22Rv1 (cell line): ENCODE measurements around the gene ZBTB7C.

Experiments used
- H3K27ac ChIP-seq: fragments of 450-650 bp; 2 replicates; pipeline ENCODE4 v1.5.1; 2017
- ZFX ChIP-seq: fragments of 450-650 bp; IDR thresholded peaks from 2 replicates; pipeline ENCODE4 v1.6.1; 2017; ENCODE audit warnings: antibody characterized with exemption, borderline replicate concordance
- TF ChIP-seq, protein P1 (sequence below): fragments of 450-650 bp; IDR thresholded peaks from 2 replicates; pipeline ENCODE4 v1.5.1; 2017; ENCODE audit warnings: mild to moderate bottlenecking

ZBTB7C gene

DNA sequence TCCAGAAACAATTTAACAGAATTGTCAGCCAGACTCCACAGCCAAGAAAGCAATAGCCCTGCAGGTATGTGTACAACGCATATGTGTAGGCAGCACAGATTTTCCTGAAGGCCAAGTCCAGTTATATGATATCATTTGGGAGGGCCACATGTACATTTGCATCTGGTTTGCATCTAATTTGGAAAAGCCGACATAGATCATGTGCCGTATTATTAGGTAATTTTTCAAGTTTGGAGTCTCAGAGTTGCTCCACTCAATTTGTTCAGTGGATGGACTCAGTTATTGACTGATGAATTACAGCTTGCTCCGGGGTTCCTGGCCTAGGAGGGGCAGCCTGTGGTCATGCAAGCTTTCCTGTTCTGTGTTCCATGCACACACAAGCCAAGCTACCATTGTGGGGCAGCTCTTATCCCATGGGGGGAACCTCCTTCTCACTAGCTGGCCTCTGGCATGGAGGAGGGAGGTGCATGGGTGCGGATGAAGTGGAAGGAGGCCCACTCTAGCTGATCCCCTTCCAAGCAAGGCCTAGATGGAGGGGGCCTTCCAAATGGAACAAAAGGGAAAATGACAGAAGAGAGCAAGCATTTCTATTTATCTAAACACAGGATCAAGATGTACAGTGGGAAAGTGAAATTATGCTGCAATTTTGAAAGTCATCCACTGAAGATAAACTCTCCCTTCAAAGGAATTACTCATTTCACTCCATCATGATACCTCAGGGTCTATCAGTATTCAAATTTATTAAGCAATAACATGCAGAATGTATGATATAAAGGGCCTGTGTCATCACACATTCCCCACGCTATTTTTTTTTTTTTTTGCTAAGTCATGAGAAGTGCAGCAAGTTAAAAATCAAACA is 276.2 kb downstream of the ZBTB7C start:
- TF ChIP-seq, protein P1, sequence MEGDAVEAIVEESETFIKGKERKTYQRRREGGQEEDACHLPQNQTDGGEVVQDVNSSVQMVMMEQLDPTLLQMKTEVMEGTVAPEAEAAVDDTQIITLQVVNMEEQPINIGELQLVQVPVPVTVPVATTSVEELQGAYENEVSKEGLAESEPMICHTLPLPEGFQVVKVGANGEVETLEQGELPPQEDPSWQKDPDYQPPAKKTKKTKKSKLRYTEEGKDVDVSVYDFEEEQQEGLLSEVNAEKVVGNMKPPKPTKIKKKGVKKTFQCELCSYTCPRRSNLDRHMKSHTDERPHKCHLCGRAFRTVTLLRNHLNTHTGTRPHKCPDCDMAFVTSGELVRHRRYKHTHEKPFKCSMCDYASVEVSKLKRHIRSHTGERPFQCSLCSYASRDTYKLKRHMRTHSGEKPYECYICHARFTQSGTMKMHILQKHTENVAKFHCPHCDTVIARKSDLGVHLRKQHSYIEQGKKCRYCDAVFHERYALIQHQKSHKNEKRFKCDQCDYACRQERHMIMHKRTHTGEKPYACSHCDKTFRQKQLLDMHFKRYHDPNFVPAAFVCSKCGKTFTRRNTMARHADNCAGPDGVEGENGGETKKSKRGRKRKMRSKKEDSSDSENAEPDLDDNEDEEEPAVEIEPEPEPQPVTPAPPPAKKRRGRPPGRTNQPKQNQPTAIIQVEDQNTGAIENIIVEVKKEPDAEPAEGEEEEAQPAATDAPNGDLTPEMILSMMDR = no peak
- TF ChIP-seq ZFX = no peak
- peak overlapping the region; percentile 42 for H3K27ac ChIP-seq

DNA sequence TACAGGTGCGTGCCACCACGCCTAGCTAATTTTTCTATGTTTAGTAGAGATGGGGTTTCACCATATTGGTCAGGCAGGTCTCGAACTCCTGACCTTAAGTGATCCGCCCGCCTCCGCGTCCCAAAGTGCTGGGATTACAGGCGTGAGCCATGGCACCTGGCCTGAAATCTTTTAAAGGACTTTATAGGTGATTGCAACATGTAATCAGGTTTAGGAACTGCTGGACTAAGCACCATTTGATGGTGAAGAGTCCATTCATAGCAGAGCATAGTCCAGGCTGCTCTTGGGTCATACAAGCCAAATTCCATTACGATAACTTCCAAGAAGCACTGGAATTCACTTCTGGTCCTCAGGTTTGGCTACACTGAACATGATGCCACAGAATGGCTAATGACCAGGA is 278.1 kb downstream of the ZBTB7C start:
- H3K27ac ChIP-seq = no peak overlapping the region
- no peak for TF ChIP-seq ZFX
- TF ChIP-seq, protein P1 = no peak

DNA sequence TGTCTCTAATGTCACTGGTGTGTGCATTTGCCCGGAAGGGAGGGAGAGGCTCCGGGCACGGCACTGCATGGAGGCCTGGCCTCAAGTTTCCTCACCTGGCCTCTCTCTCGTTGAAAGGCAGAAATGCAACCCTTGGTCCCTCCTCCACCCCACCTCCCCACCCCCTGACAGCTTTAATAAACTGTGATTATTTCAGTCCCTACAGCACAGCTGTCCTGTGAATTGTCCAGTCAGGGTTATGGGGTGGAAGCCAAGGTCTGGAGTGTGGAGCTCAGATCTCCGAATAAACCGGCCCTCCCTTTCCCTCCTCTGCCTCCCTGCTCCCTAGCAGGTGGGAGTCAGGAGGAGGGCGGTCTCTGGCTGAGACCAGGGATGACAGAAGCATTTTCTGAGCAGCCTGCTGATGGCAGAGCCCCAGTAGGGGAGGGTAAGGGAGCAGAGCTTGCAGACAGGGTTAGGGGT is 279.5 kb downstream of the ZBTB7C start:
- TF ChIP-seq, protein P1 = no peak
- no peak for TF ChIP-seq ZFX
- H3K27ac ChIP-seq = no peak overlapping the region

DNA sequence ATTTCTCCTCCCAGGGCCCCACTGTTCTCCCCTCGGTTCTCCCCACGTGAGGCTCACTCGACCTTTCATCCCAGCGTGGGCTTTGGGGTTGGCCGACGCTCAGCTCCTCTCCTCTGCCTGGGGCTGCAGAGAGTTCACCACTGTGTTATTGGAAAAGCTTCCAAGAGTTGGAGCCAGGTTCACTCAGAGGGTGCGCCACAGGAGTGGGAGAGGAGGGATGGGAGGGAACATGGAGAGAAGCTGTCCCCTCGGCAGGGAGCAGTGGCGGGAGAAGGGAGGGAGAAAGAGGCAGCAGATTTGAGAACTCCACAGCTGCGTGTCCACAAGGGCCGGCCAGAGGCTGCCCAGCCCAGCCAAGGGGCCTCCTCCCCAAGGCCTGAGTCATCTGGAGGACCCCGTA is 281.6 kb downstream of the ZBTB7C start:
- TF ChIP-seq, protein P1 = no peak
- no peak for TF ChIP-seq ZFX
- no peak overlapping the region for H3K27ac ChIP-seq

DNA sequence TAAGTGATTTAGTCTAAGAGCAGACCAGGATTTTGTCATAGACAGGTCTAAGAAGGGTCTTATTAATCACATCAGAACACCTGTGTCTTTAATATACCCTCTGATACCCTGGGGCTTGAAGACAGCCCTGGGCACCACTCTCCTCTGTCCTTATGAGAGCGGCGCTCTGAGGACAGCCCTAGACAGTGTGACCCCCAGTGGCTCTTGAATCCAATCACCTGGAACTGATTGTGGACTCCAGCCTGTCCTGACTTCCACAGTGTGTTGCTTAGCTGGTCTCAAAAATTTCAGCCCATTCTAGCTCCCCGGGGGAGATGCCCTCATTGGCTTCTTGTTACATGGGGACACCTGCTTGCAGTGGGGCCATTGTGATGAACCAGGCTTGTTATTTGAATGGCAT is 282.9 kb downstream of the ZBTB7C start:
- no peak for TF ChIP-seq ZFX
- TF ChIP-seq, protein P1 = no peak
- H3K27ac ChIP-seq = no peak overlapping the region

DNA sequence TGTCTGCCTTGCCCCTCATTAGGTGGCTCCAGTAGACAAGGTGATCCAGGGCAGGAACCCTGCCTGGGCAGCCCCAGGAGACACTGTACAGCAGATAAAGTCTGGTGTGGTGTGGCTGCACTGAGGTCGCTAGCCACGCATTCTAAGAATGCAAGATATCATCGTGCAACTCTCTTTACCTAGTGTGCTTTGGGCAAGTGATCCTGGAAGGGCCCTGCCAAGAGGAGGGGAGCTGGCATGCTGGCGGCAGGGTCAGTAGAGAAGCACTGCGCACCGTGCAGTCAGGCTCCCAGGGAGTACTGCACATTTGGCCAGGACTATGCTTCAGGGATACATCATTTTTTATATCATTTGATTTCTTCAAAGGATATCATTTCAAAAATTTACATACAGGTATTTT is 283.5 kb downstream of the ZBTB7C start:
- H3K27ac ChIP-seq = no peak overlapping the region
- TF ChIP-seq, protein P1 = no peak
- TF ChIP-seq ZFX = no peak

DNA sequence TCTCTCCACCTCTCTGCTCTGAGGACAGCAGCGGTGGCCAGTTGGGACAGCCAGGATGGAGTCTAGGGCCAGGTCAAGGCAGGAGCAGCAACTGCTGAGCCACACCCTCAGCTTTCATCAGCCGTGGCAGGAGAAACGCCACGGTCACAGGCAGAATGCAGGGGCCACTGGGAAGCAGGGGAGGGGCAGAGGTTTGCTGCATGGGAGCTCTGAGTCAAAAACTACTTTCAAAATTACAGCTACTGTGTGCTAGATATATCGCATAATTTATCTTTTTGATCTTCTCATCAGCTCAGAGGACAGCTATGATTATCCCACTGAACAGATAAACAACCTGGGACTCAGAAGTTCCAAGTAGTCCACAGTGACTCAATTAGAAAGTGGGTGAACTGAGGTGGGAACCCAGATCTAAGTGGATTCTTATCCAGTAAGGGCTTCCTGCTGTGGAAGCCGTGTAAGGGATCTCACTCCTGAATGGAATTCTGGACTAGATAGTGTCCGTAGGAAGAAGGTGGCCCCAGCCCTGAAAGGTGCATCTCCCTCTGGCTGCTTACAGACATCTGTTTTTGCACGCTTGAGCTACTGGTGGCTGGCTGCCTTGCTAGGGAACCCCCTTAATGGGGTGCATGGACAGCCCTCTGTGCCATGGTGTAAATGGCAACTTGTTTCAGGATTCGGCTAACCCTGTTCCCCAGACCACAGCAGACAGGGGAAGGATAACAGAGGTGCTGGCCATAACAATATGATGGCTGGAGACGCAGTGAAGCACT is 284.1 kb downstream of the ZBTB7C start:
- TF ChIP-seq ZFX = no peak
- TF ChIP-seq, protein P1 = no peak
- no peak overlapping the region for H3K27ac ChIP-seq
